Loucy (cell line): ENCODE data around the gene ARHGAP28.

Experiments
- EZH2phosphoT487 ChIP-seq: fragments of 200-600 bp; IDR thresholded peaks from 2 replicates; pipeline ENCODE4 v1.6.1; 2018; ENCODE audit warnings: antibody characterized with exemption, mild to moderate bottlenecking, moderate library complexity, borderline replicate concordance
- TF ChIP-seq, protein P1 (sequence below): fragments of 200-600 bp; sonication (generic); conservative IDR thresholded peaks from 2 replicates; pipeline ENCODE4 v1.5.1; 2014; ENCODE audit warnings: mild to moderate bottlenecking, antibody characterized with exemption, low read length

DNA sequence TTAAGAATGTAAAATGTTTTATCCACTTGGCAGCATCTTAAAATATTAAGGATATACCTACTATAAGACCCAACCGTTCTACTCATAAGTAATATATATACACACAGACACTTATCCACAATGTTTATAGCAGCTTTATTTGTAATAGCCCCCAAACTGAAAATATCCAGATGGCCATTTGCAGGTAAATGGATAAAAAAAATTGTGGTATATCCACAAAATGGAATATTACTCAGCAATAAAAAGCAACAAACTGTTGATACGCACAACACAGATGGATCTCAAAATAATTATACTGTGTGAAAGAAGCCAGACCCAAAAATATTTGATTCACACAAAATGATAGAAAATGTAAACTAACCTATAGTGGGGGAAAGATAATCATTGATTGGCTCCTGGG lies 122.0 kb downstream of the ARHGAP28 start:
- TF ChIP-seq, protein P1, sequence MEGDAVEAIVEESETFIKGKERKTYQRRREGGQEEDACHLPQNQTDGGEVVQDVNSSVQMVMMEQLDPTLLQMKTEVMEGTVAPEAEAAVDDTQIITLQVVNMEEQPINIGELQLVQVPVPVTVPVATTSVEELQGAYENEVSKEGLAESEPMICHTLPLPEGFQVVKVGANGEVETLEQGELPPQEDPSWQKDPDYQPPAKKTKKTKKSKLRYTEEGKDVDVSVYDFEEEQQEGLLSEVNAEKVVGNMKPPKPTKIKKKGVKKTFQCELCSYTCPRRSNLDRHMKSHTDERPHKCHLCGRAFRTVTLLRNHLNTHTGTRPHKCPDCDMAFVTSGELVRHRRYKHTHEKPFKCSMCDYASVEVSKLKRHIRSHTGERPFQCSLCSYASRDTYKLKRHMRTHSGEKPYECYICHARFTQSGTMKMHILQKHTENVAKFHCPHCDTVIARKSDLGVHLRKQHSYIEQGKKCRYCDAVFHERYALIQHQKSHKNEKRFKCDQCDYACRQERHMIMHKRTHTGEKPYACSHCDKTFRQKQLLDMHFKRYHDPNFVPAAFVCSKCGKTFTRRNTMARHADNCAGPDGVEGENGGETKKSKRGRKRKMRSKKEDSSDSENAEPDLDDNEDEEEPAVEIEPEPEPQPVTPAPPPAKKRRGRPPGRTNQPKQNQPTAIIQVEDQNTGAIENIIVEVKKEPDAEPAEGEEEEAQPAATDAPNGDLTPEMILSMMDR = no peak
- no peak for TF ChIP-seq EZH2phosphoT487
